Occipital lobe (tissue), 2 donors: ENCODE results near the gene TPRX2. TPM values are rescaled to one million over a fixed set of nuclear protein-coding genes. Genes with fewer than 3 reads are reported as not detected.
A peak's percentile ranks its signal among the peaks of the same experiment; 100 is the strongest.
"Not testable (repeated sequence)": the region's sequence is repeated elsewhere in the genome, so short reads cannot be mapped to it uniquely, and the experiment has no call there.

Source experiments
- DNase-seq: peaks from one replicate; lab custom pipeline; 2025; lab: John Stamatoyannopoulos, UW
- total RNA-seq: library from RNA; depleted of rRNA; stranded (reverse); fragments of >200 nt; gene quantifications from one replicate; pipeline ENCODE4 v1.2.3, GENCODE V29; 2014

Gene TPRX2
- total RNA-seq, 1 donor from 2014 or later, result not detected

DNA sequence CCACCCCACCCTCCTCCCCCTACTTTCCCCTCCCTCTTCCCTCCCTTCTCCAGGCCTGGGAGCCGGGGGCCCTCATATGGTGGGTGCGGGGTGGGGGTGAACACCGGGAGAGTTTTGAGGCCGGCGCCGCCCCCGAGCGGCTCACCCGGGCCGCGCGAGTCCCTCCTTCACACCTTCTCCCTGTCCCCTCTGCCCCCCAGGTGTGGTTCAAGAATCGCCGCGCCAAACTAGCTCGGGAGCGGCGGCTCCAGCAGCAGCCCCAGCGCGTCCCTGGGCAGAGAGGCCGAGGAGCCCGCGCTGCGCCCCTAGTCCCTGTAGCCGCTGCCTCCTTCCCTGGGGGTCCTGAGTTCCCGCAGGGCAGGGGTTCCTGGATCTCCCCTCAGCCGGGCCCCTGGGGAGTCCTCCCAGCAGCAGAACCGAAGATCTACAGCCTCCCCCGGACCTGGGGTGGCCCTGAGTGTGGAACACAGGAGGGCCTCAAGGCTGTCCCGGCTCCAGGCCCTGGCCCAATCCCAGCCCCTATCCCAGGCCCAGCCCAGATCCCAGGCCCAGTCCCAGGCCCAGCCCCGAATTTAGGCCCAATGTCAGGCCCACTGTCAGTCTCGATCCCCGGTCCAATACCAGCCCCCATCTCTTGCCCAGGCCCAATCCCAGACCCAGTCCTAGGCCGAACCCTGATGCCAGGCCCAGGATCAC lies 1.7 kb downstream of the TPRX2 start:
- no peak for DNase-seq

DNA sequence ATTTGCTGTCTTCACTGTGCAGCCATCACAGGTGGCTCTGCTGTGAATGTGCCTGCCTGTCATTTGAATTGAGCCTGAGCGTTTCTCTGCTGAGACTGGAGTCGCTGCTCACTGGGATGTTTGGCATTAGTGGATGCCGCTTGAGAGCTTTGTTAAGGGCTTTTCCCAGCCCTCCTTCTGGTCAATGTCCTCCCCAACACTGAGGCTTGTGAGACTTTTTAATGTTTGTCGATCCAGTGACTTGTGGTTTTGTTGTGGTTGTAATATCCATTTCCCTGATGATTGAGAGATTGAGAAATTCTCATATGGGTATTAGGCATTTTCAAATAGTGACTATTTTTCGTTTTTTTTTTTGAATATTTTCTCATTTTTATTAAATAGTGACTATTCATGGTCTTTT lies 2.6 kb downstream of the TPRX2 start:
- DNase-seq, result no peak

DNA sequence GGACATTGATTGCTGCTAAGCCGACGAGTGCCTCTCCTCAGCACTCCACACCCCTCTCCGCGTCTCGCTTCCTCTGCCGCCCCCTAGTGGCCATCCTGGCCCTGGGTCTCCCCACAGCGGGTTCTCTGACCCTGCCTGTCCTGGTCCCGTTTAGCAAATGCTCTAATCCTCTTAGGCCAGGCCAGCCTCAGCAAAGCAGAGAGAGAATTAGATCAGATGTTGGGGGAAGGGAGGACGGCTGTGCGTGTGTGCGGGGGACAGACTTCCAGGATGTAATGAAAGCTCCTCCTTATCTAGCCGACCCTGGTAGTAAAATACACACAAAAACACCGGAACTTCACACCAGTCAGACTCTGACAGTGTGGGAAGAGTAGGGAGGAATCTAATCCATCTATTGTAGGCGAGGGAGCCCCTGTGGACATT lies 4.5 kb downstream of the TPRX2 start:
- peak; percentile 31 for DNase-seq

- no peak for DNase-seq
Observed at GRCh38 chr19:47865166-47865565, 6.1 kb downstream of the TPRX2 start.

GRCh38 chr19:47878906-47879305 lies 19.9 kb downstream of the TPRX2 start:
- no peak for DNase-seq

GRCh38 chr19:47879385-47879784 lies 20.4 kb downstream of the TPRX2 start:
- not testable (repeated sequence) for DNase-seq

DNA sequence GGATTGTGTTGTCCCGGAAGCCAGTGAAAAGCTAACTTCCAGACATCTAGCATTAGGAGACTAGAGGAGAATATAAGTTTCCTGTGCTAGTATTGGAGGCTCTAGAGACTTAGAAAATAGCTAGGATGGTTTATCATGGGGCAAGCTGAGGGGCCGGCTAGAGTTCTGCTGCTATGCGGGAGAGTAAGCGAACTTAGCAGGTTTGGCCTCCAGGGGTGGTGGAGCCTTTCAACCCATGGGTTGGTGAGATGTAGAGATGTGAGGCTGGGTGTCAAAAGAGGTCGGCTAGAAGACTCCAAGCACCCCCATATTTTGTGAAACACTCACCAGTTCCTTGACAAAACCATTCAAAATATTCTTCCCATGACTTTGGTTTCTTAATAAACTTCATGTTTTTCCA lies 22.7 kb downstream of the TPRX2 start:
- DNase-seq, result no peak

DNA sequence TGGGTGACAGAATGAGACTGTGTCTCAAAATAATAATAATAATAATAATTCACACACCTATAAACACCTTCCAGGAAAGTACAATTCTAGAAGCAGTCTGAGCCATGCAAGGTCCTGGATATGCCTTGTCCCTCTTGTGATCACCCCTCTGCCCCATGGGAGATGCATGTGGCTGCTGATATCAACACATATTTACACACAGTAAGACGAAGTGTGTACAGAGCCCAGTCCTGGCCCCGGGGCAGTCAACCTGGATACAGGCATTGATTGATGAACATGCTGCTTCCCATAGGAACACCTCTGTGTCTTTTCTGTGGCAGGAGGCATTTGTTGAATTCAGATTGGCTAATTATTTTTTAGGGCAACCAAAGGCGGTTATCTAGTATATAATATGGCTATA lies 23.9 kb downstream of the TPRX2 start:
- no peak for DNase-seq

DNA sequence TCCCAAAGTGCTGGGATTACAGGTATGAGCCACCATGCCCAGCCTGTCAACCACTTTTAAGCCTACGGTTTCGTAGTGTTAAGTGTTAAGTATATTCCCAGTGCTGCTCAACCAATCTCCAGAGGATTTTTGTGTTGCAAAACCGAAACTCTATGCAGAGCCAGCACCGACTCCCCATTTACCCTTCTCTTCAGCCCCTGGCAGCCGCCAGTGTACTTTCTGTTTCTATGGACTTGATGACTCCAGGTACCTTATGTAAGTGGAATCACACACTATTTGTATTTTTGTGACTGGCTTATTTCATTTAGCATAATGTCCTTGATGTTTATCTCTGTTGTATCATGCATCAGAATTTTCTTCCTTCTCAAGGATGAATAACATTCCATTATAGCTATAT lies 26.0 kb downstream of the TPRX2 start:
- no peak for DNase-seq

GRCh38 chr19:47886010-47886559 lies 27.1 kb downstream of the TPRX2 start, which contains the start of gene SULT2A1:
SULT2A1 (minus strand) TSS chr19:47886315; CDS start chr19:47886257, 58 bp downstream.
- DNase-seq, result no peak

DNA sequence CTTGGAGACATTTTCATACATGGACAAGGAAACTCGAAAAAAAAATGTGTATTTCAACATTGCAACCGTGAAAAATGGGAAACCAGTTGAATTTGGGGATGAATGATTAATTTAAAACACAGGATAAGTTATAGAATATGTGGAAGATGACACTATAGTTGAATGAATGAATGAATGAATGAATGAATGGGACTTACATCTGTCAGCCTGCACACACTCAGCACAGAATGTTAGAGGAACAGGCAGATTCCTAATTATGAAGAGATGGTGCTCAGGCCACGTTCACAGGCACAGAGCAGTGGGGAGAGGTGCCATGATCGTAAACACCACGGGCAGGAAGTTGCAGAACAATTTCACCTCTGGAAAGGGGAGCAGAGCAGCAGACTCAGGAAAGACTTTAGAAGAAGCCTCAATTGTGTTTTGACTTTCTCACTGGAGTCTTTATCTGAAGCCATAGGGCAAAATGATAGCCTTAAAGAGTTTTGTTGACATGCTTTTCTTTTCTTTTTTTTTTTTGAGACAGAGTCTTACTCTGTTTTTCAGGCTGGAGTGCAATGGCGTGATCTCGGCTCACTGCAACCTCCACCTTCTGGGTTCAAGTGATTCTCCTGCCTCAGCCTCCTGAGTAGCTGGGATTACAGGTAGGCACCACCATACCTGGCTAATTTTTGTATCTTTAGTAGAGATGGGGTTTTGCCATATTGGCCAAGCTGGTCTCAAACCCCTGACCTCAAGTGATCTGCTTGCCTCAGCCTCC lies 32.0 kb downstream of the TPRX2 start:
- DNase-seq, result no peak

- no peak for DNase-seq
Observed at GRCh38 chr19:47891622-47891922, 32.5 kb downstream of the TPRX2 start.

DNA sequence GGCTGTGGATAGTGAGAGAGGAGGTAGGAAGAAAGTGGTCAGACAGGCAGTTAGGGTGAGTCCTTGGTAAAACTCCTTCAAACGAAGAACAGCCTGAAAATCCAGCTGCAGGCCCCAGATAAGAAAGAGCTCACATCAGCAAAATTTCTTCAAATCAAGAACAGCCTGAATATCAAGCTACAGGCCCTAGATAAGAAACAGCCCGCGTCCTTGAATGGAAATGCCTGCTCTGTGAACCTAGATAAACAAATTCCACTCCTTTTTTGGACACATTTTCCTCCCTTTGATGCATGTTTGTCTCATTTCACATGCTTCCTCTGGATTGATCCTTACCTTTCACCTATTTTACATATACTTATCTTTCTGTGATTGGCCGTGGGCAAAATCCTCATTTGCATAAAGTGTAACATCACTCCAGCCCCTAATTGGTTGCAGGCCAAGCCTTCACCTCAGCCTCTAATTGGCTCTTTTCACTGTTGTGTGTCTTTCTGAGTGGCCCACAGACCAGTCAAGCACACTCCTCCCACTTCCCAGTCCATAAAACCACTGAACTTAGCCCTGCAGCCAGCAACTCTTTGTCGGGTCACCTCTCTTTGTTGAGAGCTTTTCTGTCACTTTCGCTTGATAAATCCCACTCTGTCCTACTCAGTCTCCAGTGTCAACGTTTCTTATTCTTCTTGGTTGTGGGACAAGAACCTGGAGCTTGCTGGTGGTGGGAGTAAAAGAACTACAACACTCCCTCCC lies 33.1 kb downstream of the TPRX2 start:
- no peak for DNase-seq

GRCh38 chr19:47895165-47895782 lies 36.2 kb downstream of the TPRX2 start:
- no peak for DNase-seq

- DNase-seq, result no peak
Observed at GRCh38 chr19:47896019-47896418, 37.0 kb downstream of the TPRX2 start.

GRCh38 chr19:47896773-47897172 lies 37.7 kb downstream of the TPRX2 start:
- DNase-seq, result no peak

DNA sequence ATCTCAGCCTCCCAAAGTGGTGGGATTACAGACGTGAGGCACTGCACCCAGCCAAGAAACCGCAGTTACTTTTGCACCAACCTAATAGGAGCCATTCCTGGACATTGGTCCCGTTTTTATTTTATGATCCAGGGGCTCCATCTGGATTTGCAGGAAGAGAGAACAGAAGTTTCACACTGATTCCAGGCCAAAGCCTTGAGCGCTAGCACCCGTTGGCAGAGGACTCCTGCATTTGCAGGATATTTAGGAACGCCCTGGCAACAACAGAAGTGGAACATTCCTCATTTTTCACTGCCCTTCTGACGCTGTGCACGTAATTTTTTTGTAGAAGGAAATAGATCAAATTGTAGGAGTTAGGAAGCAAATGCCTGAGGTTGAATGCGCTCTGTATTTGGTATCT lies 38.8 kb downstream of the TPRX2 start:
- no peak for DNase-seq

GRCh38 chr19:47899335-47899734 lies 40.3 kb downstream of the TPRX2 start:
- DNase-seq, result no peak

GRCh38 chr19:47901370-47901769 lies 42.3 kb downstream of the TPRX2 start:
- no peak for DNase-seq

- DNase-seq, result not testable (repeated sequence)
Observed at GRCh38 chr19:47909350-47909749, 50.3 kb downstream of the TPRX2 start.

DNA sequence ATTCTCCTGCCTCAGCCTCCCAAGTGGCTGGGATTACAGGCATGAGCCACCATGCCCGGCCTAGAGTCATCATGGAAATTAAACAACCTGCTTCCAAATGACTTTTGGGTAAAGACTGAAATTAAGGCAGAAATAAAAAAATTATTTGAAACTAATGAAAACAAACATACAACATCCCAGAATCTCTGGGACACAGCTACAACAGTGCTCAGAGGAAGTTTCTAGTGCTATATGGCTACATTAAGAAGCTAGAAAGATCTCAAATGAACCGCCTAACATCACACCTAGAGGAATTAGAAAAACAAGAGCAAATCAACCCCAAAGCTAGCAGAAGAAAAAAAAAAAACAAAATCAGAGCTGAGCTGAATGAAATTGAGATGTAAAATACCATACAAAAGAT lies 51.2 kb downstream of the TPRX2 start:
- not testable (repeated sequence) for DNase-seq
